ENCODE measurements around the gene TRERF1.
A peak's percentile ranks its signal among the peaks of the same experiment; 100 is the strongest.
"Not testable (repeated sequence)": the region's sequence is repeated elsewhere in the genome, so short reads cannot be mapped to it uniquely, and the experiment has no call there.

TRERF1 gene

GRCh38 chr6:42446370-42446769 is 5.4 kb downstream of the TRERF1 start:
- no peak overlapping the region for H3K27ac ChIP-seq (ENCODE audit: extremely low read depth, low read depth, low read length)

GRCh38 chr6:42445955-42446354 is 5.8 kb downstream of the TRERF1 start:
- CTCF ChIA-PET = interaction anchor here (2.7 kb wide), 1 partner anchor 101 kb away, joined by 17 read pairs; no protein-coding TSS in a partner anchor

More at GRCh38 chr6:42446370-42446769, 5.4 kb downstream of the TRERF1 start:
- POLR2A ChIA-PET = no interaction called here
- TF ChIP-seq ZBTB48 (tag by site-specific recombination; IDR thresholded peaks at IDR 0.05) (no peak), ZNF280D (tag by site-specific recombination; IDR thresholded peaks at IDR 0.05) (no peak), ZNF473 (tag by site-specific recombination; IDR thresholded peaks at IDR 0.05) (no peak), ZNF560 (tag by site-specific recombination; IDR thresholded peaks at IDR 0.05; ENCODE audit: borderline replicate concordance) (no peak), ZNF16 (tag by site-specific recombination; IDR thresholded peaks at IDR 0.05; ENCODE audit: low read depth) (no peak)
- CTCF ChIA-PET = interaction anchor here (2.7 kb wide), 1 partner anchor 100 kb away, joined by 17 read pairs; no protein-coding TSS in a partner anchor
- Histone ChIP-seq H3K9me3 (ENCODE audit: control insufficient read depth, insufficient read depth, low read depth, low read length) (no peaks in the 10 kb centered on the region), H3K4me3 (ENCODE audit: low read depth, low read length) (no peak overlapping the region), H3K36me3 (ENCODE audit: control insufficient read depth in 2 of 2, insufficient read depth in 1 of 2, low read length in 2 of 2) (no peaks in the 10 kb centered on the region), H3K4me1 (ENCODE audit: control insufficient read depth, insufficient read depth, low read length) (peaks cover 12% of the 10 kb centered on the region)

GRCh38 chr6:42443312-42444060 is 8.2 kb downstream of the TRERF1 start:
- Histone ChIP-seq H3K4me3 (ENCODE audit: low read depth, low read length) (no peak overlapping the region), H3K9me3 (ENCODE audit: control insufficient read depth, insufficient read depth, low read depth, low read length) (no peaks in the 10 kb centered on the region), H3K36me3 (ENCODE audit: control insufficient read depth in 2 of 2, insufficient read depth in 1 of 2, low read length in 2 of 2) (no peaks in the 10 kb centered on the region), H3K4me1 (ENCODE audit: control insufficient read depth, insufficient read depth, low read length) (peaks cover 12% of the 10 kb centered on the region; the same call in 1 of the 2 replicates), H3K27ac (ENCODE audit: extremely low read depth, low read depth, low read length) (no peak overlapping the region)
- CTCF ChIA-PET = interaction anchor here (1.1 to 1.9 kb wide), 2 partner anchors 104 to 134 kb away, joined by 4 read pairs; no protein-coding TSS in a partner anchor
- no peak for TF ChIP-seq ZNF10 (tag by site-specific recombination; IDR thresholded peaks at IDR 0.05)
- POLR2A ChIA-PET = interaction anchor here (0.5 to 3.8 kb wide), 3 partner anchors 9 to 1137 kb away, joined by 3 to 21 read pairs (median 6); partner anchors contain the start of gene TRERF1

More at GRCh38 chr6:42445955-42446354, 5.8 kb downstream of the TRERF1 start:
- H3K27ac ChIP-seq (ENCODE audit: extremely low read depth, low read depth, low read length); POLR2A ChIA-PET; H3K36me3 ChIP-seq (ENCODE audit: control insufficient read depth in 2 of 2, insufficient read depth in 1 of 2, low read length in 2 of 2); H3K9me3 ChIP-seq (ENCODE audit: control insufficient read depth, insufficient read depth, low read depth, low read length); H3K4me3 ChIP-seq (ENCODE audit: low read depth, low read length): not testable (repeated sequence)
- TF ChIP-seq EGR2 (tag by site-specific recombination; IDR thresholded peaks at IDR 0.05; ENCODE audit: low read depth) = peak; percentile 0; the same call in 1 of the 2 replicates
- H3K4me1 ChIP-seq (ENCODE audit: control insufficient read depth, insufficient read depth, low read length) = peaks cover 16% of the 10 kb centered on the region

GRCh38 chr6:42441697-42442081 is 10.0 kb downstream of the TRERF1 start:
- ChIA-PET CTCF (interaction anchor here (0.6 to 3.4 kb wide), 3 partner anchors 71 to 212 kb away, joined by 3 to 16 read pairs (median 3); no protein-coding TSS in a partner anchor), POLR2A (interaction anchor here (0.5 to 3.8 kb wide), 4 partner anchors 9 to 346 kb away, joined by 3 to 21 read pairs (median 4); partner anchors contain the start of gene TRERF1)
- peaks cover 12% of the 10 kb centered on the region; the same call in 1 of the 2 replicates for H3K4me1 ChIP-seq (ENCODE audit: control insufficient read depth, insufficient read depth, low read length)
- no peak overlapping the region for H3K27ac ChIP-seq (ENCODE audit: extremely low read depth, low read depth, low read length)
- H3K9me3 ChIP-seq (ENCODE audit: control insufficient read depth, insufficient read depth, low read depth, low read length) = no peaks in the 10 kb centered on the region
- H3K4me3 ChIP-seq (ENCODE audit: low read depth, low read length) = no peak overlapping the region
- no peaks in the 10 kb centered on the region for H3K36me3 ChIP-seq (ENCODE audit: control insufficient read depth in 2 of 2, insufficient read depth in 1 of 2, low read length in 2 of 2)
- TF ChIP-seq ZNF621 (tag by site-specific recombination; IDR thresholded peaks at IDR 0.05) (no peak), WT1 (tag by site-specific recombination; IDR thresholded peaks at IDR 0.05) (no peak), ZNF350 (tag by site-specific recombination; IDR thresholded peaks at IDR 0.05) (no peak), SCRT1 (tag by site-specific recombination; IDR thresholded peaks at IDR 0.05; ENCODE audit: borderline replicate concordance) (no peak), ZNF677 (tag by site-specific recombination; IDR thresholded peaks at IDR 0.05) (no peak), ZNF404 (tag by site-specific recombination; IDR thresholded peaks at IDR 0.05) (no peak), ZSCAN30 (tag by site-specific recombination; IDR thresholded peaks at IDR 0.05) (no peak), ZNF10 (tag by site-specific recombination; IDR thresholded peaks at IDR 0.05) (no peak), CTCF (tag by site-specific recombination; IDR thresholded peaks at IDR 0.05) (no peak)
